Measurements from ENCODE around the gene SNX2.

DNA sequence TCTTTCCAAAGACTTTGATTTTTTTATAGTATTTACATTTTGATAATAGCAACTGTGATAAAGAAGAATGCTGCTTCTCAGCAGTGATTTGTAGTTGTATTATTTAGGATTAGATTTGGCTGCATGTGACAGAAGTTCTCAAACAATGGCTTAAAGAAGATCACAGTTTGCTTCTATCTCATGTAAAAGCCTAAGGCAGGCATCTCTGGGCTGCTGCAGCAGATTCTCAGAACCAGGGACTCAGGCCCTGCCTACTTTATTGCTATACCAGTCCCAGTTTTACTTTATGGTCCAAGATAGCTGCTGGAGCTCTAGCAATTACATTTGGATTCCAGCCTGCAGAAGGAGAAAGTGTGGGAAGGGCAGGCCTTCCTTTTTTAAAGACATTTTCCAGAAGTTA lies 8.8 kb upstream of the SNX2 start:
- TF ChIP-seq CTCF (IDR thresholded peaks at IDR 0.05), result no peak
- no peak for TF ChIP-seq POLR2A (IDR thresholded peaks at IDR 0.05)
